GM18526 (cell line): ENCODE measurements around the gene PDS5B.

Source experiments
- POLR2A ChIP-seq: IDR thresholded peaks from 3 replicates; pipeline ENCODE4 v1.6.1; 2011; ENCODE audit not compliant: insufficient read length; ENCODE audit errors: extremely low read depth

PDS5B gene

DNA sequence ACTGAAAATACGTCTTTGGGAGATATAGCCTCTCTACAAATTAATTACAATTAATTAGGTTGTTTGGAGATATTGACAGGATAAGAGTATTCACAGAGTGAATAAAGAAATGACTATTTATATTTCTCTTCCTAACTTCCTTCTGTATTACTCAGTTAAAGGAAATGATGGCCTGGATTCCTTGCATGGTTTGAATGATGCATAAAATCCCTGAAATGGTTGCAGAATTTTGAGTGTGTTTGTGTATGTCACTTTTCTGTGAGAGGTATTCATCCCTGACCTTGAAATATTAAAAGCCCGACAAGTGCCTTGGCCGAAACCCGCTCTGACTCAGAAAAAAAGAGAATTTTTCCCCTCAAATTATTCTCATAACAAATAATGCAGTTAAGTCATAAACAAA lies 90.0 kb downstream of the PDS5B start:
- no peak for TF ChIP-seq POLR2A

DNA sequence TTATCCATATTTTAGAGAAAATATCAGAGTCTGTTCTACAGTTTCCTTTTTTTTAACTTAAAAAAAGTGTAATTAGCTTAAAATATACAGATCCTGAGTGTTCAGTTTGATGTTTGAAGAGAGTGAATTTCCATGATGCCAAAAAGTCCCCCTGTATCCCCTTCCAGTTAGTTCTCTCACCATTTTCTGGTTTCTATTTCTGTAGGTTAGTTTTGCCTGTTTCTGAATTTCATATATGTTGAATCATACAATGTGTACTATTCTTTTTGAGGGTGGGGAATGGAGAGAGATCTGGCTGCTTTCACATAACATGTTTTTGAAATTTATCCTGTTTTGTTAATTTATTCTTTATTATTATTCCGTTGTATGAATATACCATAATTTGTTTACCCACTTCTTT lies 95.9 kb downstream of the PDS5B start:
- TF ChIP-seq POLR2A = no peak

DNA sequence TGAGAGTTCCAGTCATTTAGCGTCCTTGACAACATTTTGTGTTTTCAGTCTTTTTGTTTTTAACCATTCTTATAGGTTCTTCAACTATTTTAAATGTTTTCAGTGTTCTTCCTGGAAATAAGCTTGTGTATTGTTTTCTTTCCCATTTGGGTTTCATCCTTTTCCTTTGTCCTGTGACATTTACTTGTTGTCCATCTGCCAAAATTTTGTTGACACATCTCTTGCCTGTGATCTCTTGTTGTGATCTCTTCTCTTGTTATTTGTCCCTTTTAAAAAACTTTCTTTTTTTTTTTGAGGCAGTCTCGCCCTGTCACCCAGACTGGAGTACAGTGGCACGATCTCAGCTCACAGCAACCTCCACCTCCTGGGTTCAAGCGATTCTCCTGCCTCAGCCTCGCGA lies 96.5 kb downstream of the PDS5B start:
- TF ChIP-seq POLR2A = no peak

DNA sequence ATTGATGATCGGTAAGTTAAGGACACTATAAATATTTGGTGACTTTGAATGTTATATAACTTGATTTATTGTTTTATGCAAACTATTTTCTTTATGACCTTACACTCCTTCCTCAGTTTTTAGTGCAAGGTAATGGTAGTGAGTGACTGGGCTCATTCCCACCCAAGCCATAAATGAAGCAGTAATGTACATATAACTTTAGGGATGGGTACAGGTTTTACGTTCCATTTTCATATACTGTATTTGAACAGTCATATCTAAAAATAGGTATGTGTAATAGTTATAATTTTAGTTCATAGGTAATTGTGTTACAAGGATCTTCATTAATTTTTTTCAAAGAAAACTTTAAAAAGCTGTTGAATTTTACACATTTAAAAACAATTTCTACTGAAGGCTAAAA lies 101.0 kb downstream of the PDS5B start:
- no peak for TF ChIP-seq POLR2A

DNA sequence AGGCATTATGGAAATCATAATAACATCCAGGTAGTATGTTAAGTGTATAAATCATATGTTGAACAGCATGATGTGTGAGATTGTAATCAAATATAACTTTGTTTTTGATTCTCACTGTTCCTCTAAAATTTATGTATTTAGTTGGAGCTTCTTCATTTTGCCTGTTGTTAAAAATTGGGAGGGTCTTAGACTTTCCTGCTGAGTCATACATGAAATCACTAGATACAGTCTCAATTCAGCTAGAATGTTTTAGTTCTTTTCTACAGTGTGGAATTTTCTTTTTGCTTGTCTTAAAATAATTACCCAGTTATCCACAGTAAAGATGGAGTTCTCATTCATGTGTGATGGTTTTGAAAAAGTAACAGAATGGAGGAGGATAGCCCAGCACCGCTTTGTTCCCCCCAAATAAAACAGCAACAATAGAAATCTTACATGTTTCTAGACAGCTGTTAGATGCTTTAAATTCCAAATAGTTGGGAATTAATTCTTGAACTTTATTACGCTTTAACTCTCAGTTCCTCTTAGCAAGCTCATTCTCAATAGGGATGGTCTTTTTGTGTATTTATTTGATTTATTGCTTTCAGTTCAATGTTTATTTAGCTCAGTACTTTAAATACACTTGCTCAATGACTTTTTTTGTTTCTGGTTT lies 109.5 kb downstream of the PDS5B start:
- TF ChIP-seq POLR2A = no peak

DNA sequence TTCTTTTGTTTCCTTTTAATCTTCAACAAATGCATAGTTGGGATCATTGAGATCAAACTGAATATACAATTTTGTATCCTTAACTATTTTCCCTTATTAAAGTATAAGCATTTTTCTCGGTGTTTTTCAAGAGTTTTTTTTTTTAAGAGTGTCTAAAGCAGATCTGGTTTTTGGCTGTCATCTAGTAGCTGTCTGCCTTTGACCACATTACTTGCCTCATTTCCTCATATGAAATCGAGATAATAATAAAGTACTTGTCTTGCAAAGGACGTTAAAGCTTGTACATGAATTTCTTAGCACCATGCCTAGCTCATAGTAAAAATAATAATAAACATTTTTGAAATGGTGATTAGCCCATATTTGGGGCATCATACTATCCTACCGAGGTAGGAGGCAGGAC lies 121.2 kb downstream of the PDS5B start:
- no peak for TF ChIP-seq POLR2A

DNA sequence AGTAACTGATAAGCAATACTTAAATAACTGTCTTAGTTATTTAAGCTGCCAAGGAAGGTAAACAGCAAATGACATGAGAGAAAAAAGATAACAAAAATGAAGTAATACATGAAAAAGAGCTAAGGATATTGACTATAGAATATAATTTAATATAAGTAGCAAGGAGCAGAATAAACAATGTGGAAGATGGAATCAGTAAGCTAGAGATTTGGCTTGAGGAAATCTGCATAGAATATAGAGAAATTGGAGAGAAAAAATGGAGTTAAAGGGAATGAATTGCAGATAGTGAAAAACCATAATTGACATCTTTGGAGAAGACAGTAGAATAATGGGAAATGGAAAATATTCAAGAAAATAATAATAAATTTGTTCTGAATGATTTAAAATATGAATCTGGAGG lies 127.1 kb downstream of the PDS5B start:
- TF ChIP-seq POLR2A = no peak

DNA sequence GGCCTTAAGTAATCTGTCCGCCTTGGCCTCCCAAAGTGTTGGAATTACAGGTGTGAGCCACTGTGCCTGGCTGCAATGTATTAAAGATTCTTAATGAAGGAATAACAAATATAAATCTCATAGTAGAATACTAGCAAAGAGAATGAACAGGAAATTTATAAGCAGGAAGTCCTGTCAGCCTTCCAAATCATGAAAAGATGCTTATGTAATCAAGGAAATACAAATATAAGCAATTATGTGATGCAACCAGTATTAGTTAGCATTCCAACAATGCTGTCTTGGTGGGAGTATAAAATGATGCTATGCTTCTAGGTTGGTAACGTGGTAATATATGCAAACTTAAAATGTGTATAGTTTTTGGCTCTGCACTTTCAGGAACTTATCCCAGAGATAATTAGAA lies 133.8 kb downstream of the PDS5B start:
- no peak for TF ChIP-seq POLR2A

DNA sequence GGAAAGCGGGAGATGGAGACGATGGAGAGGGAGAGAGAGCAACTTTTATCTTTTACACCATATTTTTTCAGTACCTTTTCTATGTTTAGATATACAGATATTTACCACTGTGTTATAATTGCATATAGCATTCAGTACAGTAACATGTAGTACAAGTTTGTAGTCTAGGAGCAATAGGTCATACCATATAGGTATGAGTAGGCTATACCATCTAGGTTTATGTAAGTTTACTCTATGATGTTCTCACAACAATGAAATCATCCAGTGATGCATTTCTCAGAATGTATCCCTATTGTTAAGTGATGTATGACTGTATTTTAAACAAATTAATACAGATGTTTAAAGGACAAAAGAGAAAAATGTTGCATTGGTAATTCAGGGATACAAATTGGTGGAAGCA lies 136.1 kb downstream of the PDS5B start:
- no peak for TF ChIP-seq POLR2A

DNA sequence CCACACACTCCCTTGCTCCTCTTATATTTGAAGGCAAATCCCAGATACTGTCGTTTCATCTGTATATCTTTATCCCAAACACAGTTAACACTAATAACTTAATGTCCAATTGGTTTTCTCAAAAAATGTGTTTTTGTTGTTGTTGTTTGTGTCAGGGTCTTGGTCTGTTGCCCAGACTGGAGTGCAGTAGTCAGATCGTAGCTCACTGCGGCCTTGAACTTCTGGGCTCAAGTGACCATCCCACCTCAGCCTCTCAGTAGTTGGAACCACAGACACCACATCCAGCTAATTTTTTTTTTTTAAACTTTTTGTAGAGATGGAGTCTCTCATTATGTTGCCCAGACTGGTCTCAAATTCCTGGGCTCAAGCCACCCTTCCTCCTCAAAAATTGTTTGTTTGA lies 137.7 kb downstream of the PDS5B start:
- no peak for TF ChIP-seq POLR2A

DNA sequence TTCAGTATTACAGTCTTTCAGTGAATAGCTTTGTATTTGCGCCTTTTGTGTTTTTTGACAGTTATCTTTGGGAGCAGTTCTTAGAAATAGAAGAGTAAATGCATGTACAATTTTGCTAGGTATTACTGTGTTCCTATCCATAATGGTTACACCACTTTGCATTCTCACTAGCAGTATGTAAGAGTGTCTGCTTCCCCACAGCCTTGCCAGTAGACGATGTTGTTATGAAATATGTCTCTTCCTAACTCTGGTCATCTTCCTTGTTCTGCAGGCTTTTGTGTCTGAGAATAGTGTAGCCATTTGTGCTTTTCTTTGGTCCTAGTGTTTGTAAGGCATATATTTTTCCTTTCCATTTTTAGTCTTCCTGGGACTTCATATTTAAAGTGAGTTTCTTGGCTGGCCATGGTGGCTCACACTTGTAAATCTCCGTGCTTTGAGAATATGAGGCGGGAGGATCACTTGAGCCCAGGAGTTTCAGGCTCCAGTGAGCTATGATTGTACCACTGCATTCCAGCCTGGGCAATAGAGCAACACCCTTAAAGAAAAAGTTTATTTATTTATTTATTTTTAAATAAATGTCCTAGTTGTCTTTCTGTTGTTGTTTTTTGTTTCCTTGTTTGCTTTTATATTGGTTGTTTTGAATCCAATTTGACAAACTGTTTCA lies 140.3 kb downstream of the PDS5B start:
- TF ChIP-seq POLR2A = no peak

DNA sequence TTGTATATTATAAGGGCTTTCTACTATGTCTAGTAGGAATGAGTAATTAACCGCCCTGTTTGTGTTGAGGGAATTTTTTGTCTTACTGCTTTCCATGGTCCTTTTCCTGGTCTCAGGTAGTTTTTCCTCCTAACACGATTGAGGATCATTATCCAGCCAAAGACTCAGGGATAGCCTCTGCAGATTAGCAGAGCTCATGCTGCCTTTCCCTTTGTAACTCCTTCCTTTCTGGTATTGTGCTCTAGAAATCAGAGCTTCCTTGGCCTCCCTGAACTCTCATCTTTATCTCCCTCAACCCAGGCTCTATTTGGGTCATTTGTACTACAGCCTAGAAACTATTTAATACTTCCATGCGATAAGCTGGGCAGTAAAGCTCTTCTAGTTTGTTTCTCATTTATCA lies 142.1 kb downstream of the PDS5B start:
- no peak for TF ChIP-seq POLR2A

DNA sequence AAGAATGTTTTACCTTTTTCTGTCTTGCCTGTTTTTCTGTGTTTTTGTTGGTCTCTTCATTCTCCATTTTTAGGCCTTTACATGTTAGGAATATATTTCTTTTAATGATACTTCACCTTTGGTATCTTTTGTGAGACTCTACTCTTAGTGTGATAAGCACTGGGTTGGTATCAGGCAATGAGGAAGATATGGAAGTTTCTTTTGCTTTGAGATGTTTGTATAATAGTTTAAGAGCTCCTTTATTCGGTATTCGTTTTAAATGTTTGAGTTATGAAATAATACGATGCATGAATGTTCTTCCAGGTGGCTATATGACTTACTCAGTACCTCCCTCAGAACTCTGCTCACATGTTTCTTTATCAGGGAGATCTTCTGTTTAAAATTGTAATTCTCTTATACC lies 144.8 kb downstream of the PDS5B start:
- TF ChIP-seq POLR2A = no peak

DNA sequence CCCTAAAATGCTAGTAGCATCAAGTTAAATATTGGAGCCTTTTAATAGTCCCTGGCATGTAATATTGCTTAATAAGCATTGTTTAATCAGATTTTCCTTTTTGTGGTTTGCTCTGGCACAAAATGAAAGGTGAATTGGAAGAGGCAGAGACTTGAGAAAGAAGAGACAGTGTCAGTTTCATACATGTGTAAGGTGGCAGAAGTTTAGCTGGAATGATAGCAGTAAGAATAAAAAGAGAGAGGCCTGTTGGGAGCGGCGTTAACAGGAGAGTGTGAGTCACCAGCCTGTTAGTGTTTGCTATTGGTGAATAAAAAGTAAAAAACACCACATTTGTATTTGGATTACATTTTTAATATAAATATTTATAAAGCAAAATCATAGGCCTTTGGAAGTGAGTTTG lies 145.3 kb downstream of the PDS5B start:
- TF ChIP-seq POLR2A = no peak

DNA sequence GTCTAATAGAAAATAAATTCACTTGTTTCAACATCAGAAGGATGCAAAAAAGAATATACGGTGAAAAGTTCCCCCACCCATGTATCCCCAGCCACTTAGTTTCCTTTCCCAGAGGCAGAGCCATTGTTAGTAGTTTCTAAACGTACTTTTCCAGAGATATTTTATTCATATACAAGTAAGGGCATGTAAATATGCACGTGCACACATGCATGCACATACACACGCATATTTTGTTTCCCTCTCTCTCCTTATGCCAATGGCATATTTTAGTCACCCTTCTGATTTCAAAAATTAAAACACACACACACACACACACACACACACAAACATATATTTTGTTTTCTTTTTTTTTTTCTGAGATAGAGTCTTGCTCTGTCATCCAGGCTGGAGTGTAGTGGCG lies 147.4 kb downstream of the PDS5B start:
- TF ChIP-seq POLR2A = no peak

DNA sequence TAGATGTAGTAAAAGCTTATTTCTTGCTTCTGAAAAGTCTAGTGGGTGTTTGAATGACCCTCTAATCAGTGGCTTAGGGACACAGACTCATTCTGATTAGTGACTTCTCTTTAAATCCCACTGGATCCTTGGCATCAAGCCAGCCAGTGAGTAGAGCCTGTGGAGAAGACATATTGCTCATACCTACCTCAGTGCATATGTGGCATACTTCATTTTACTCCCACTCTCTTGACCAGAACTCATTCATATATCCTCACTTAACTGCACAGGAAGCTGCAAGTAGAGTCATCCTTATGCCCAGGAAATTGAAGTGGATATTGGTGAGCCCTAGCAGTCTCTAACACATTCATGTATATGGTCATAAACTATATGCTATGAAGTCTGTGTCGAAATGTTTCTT lies 148.3 kb downstream of the PDS5B start:
- no peak for TF ChIP-seq POLR2A

DNA sequence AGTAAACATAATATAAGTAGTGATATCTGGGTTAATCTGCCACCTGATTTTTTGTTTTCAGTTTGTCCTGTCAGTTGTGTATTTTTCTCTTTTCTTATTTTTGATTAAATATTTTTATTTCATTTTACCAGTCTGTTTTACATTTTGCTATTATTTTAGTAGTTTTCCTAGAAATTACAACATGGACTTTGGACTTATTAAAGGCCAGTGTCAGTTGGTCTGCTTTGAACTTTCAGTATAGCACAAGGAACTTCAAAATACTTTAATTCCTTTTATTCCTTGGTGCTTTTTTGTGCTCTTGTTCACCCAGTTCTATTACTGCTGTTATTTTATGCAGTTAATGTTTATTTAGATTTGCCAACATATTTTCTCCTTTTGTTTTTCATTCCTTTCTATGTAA lies 149.6 kb downstream of the PDS5B start:
- no peak for TF ChIP-seq POLR2A
